ENCODE results near the gene TCP11. TPM values are rescaled to one million over a fixed set of nuclear protein-coding genes. Genes with fewer than 3 reads are reported as not detected.
A peak's percentile ranks its signal among the peaks of the same experiment; 100 is the strongest.

Gene TCP11
- total RNA-seq, 1 experiment from 2014 or later = not detected

DNA sequence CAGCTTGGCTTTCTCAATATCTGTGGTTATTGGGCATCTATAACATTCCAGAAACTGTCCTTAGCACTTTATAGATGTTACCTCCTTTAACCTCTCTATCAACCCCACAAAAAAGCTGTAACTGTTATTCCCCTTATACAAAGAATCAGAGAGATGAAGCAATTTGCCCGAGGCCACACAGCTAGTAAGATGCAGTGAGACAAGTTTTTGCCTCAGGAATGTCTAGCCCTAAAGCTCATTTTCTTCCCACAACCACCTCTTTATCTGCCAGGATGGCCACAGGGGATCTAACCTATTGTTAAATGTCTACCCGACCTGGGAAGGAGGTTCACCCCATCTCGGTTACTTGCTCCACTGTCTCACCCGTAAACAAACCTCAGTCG is 31.9 kb upstream of the TCP11 start:
- DNase-seq (ENCODE audit: low read depth) = peak; percentile 48

DNA sequence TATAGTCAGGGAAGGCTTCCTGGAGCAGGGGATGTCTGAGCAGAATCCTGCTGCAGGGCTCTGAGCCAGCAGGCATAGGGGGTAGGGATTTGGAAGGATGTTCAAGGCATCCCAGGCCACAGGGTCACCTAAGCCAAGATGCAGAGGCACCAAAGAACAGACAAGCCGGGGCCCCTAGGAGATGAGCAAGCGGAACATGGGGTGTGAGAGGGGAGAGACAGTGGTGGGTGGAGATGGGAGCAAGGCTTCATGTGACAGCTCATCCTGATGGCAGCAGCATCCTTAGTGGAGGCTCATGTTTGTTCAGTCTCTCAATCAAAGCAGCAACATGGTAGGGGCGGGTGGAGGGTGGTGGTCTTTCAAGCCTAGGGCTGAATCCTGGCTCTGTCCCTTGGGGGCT is 29.8 kb upstream of the TCP11 start:
- no peak for DNase-seq (ENCODE audit: low read depth)

GRCh38 chr6:35170166-35170565 is 29.0 kb upstream of the TCP11 start:
- DNase-seq (ENCODE audit: low read depth) = no peak

DNA sequence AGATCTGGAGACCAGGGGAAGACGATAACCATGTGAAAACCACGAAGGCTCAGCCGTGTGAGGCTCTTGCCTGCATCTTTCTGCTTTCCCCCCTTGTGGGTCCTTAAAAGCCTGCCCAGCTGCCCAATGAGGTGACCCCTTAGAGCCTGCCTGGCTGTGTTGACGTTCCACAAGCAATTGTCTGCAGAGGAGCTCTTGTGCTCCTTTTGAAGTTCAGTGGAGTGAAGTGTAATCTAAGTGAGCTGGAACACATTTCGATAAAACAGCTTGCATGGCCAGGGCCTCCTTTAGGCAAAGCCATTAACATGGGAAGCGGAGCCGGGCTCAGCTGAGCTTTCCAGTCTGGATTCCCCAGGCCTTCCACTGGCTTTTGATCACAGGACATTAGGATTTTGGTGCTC is 27.3 kb upstream of the TCP11 start:
- DNase-seq (ENCODE audit: low read depth) = no peak

DNA sequence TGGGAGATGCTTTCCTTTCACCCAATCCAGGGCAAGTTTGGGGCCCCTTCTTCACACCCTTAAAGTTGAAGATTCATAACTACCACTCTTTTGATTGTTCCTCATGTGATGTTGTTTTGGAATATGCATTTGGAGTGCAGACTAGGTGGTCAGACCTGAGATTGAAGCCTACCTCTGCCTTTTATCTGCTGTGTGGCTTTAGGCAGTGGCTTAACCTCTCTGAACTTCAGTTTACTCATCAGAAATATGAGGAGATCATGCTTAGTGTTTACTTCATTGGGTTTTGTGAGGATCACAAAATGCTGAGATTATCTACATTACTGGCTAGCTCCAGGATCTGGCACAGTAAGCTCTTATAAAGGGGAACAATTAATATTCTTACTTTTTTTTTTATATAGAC is 26.4 kb upstream of the TCP11 start:
- DNase-seq (ENCODE audit: low read depth) = no peak

DNA sequence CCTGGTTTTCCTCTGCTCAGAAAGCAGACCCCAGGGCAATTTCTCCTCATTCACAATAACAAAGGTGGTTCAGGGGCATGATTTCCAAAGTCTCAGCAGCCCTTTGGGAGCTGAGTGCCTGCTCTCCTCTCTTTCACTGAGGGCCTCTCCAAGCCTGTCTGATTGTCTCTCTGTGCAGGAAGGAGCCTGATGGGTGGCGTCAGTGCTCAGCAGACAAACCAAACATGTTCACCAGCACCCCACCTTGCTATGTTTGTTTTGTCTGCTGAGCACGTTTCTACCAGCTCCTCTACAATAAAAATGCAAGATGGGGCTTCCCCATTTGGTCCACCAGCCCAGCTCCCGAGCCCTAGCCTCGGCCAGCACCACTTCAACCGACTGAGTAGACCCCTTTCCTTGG is 25.4 kb upstream of the TCP11 start:
- DNase-seq (ENCODE audit: low read depth) = no peak

DNA sequence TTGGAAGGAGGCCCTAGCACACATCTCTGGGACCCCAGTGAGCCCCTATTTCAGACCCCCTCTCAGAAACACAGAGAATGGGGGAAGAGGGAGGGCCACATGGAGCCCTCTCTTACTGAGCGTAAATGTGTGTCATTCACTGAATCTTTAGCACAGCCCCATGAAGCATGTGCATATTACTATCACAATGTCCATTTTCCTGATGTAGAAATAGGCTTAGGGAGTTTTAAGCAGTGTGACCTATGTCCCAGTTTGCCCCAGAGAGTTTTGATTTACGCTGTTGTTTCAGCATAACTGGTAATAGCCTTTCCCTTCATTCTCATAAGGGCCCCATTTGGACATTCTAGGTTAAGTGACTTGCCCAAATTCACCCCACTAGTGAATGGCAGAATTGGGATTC is 25.0 kb upstream of the TCP11 start:
- DNase-seq (ENCODE audit: low read depth) = no peak

DNA sequence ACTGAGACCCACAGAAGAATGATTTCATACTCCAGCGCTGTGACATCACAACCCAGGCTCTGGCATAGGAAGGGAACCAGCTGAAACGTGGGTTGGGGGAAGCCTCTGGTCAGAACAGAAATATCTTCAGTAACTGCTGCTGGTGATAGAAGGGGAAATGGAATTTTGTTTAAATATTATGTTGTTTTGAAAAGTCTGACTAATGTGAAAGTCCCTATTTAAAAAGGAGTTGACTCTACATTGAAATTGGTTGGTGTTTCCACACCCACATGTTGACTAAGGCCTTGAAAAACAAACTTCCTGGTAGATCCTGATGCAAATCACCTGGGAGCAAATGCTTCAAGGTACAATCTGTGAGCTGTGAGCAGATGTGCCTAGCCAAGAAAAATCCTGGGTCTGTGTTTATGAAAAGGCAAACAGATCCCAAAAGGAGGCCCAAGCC is 24.5 kb upstream of the TCP11 start:
- no peak for DNase-seq (ENCODE audit: low read depth)

DNA sequence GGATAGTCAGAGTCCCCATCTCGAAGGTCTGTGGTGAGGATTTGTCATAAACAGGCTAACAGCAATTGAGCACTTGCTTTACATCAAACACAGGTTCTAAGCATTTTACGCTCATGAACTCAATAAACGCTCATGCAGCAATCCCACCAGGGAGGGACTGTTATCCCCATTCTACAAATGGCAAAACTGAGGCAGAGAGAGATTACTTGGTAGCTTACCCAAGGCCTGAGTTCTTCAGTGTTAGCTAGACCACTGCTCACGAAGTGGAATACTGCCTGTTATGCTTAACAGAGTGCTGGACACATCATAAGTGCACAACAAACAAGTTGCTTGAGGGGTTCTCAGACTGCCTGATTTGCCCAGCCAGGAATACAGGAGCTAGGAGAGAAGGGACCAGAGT is 23.7 kb upstream of the TCP11 start:
- DNase-seq (ENCODE audit: low read depth) = no peak

- no peak for DNase-seq (ENCODE audit: low read depth)
These were observed 23.1 kb upstream of the TCP11 start for GRCh38 chr6:35164277-35164676.

GRCh38 chr6:35163836-35164235 is 22.7 kb upstream of the TCP11 start:
- DNase-seq (ENCODE audit: low read depth) = no peak

DNA sequence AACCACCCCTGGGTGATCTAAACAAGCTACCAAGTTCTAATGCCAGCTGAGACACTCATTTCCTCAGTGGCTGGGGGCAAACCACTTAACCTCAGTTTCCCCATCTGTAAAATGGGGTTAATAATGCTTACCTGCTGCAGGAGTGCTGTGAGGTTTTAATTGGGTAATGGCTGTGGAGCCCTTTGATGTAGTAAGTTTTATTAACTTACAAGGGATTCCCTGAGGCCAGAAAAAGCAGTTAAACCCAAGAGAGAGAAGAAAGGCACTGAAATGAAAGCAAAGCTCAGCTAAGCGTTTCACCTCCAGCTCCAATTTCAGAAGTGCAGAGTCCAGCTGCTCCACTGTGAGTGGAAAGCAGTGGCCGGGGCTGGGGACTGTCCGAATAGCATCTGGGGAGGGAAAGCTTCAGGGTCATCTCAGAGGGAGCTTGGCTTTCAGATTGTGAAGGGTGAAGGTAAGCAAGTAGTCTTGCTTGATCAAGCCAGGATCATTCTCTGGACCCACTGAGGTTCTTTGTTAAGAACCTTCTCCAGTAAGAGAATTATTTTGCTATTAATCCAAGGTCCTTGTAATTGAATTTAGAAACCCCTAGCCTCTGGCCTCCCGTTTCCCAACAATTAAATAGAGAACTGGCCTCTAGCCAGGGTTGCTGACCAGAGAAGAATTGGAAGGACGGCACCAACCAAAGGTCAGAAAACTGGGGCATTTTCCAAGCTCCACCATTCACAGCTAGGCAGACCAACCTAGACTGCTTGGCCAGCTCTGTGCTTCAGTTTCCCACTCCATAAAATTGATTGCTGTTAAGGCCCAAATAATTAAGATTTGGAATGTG is 20.9 kb upstream of the TCP11 start:
- no peak for DNase-seq (ENCODE audit: low read depth)

DNA sequence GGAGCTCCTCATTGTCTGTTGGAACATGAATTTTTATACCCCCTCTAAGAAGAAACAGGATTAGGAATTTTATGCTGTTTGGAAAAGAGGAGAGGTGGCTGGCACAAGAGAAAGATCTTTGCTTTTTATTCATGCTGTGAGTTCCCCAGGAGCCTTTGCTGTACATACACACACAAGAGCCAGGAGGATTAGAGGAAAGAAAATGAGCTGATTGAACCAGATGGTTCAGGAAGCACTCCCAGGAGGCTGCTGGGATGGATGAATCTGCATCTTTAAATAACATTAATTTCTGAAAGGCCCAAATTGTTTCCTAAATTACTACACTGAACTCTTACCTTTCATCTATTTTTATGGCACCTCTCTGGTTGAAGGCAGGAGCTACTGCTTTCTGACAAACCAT is 20.1 kb upstream of the TCP11 start:
- DNase-seq (ENCODE audit: low read depth) = no peak

GRCh38 chr6:35160642-35161041 is 19.5 kb upstream of the TCP11 start:
- no peak for DNase-seq (ENCODE audit: low read depth)

DNA sequence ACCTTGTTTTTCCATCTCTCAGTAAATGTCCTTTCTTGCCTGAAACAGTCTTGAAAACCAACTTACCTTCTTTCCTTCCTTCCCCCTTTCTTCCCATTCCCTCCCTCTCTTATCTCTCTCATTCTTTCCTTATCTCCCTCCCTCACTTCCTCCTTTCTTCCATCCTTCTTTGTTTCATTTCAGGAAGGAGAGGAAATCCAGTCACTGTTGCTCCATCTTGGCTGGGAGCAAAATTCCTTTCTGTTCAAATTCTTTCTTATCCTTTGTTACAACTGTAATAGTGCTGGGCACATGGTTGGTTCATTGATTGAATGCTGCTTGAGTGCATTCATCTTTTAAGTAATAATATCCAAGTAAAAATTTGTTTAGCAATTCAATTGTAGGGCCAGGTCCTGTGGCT is 17.4 kb upstream of the TCP11 start:
- no peak for DNase-seq (ENCODE audit: low read depth)

DNA sequence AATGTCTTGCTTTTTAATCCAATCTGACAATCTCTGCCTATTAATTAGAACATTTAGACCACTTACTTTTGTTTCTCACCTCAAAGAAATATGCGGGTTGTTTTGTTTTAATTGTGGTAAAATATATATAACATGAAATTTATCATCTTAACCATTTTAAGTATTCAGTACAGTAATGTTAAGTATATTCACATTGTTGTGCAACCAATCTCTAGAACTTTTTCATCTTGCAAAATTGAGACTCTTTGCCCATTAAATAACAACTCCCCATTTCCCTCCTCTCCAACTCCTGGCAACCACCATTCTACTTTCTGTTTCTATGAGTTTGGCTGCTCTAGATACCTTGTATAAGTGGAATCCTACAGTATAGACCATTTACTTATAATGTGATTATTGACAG is 13.8 kb upstream of the TCP11 start:
- DNase-seq (ENCODE audit: low read depth) = no peak

DNA sequence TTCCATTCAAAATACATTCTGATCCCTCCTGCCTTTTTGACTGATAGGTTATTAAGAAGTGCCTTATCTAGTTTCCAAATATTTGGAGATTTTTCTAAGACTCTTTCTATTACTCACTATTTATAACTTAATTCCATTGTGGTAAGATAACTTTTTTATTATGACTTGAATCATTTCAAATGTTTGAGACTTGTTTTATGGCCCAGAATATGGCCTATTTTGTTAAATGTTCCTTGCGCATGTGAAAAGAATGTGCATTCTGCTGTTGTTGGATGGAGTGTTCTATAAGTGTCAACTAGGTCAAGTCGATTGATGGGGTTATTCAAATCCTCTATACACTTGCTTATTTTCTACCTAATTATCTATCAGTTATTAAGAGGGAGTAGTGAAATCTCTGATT is 13.1 kb upstream of the TCP11 start:
- no peak for DNase-seq (ENCODE audit: low read depth)

- DNase-seq (ENCODE audit: low read depth) = peak; percentile 72
These were observed 11.0 kb upstream of the TCP11 start for GRCh38 chr6:35152067-35152707.

GRCh38 chr6:35151466-35151865 is 10.3 kb upstream of the TCP11 start:
- DNase-seq (ENCODE audit: low read depth) = no peak

DNA sequence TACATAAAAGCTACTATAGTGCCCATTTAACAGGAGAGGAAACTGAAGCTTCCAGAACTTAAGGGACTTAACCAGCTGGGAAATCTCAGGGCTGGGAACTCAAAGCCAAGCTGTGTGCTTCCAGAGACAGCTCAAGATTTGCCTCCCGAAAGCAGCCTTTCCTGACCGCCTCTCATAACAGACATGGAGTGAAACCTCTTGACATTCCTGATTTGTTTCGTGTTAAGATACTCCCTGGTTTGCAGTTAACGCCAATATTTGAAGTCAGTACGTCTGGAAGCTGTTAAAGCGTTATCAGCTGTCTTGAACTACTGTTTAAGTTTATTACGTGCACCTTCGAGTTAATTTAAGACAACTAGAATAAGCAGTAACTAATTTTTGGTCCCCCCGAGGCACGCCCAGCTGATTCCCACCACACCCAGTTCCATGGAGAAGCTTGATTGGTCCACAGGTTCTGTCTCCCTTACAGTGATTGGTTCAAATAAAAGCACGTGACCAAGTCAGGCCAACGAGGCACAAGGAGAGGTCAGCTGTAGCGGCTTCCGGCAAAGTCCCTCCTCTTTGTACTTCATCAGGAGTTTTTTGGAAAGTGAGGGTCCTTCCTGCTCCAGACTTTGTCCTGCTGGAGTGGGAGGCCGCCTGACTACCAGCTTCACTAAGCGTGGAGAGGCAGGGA is 8.9 kb upstream of the TCP11 start:
- no peak for DNase-seq (ENCODE audit: low read depth)

- DNase-seq (ENCODE audit: low read depth) = peak; percentile 81
These were observed 7.1 kb upstream of the TCP11 start for GRCh38 chr6:35148167-35148741.

DNA sequence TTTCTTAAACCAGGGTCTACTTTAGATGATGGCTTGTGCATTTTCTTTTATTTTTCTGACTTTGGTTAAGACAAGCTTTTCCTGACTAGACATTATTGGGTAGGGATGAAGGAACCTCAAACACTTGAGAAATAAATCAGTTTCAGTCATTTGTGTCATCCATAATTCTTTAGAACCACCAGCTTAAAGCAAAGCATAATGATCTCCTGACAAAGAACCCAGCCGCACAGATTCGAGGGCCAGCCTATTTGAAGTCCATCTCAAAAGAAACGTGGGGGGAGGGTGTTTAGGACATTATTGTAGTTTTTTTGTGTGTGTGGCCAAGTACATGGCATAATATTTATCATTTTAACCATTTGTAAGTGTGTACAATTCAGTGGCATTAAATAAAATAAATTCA is 6.3 kb upstream of the TCP11 start:
- no peak for DNase-seq (ENCODE audit: low read depth)

DNA sequence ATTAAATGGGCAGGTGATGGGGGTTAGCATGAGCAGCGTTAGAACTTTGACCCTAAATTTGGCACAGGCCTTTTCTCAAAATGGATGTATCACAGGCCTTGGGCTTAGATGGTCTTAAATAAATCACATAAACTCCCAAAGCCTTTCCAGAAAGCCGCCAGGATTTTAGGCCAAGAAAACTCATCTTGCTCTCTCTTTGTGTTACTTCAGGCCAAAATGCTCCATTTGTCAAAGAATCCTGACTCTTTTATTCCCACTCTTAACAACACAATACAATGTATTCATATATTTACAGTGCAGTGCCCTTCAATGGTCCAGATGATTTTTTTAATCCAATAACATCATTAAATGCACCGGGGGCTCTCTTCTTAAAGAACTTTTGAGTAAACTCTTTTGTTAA is 5.9 kb upstream of the TCP11 start:
- DNase-seq (ENCODE audit: low read depth) = no peak
